BJ (cell line): Measurements from ENCODE around the gene ABCC3. TPM values are rescaled to one million over a fixed set of nuclear protein-coding genes. Genes with fewer than 3 reads are reported as not detected.
"Not testable (repeated sequence)": the region's sequence is repeated elsewhere in the genome, so short reads cannot be mapped to it uniquely, and the experiment has no call there.

Experiments used
- CTCF ChIA-PET: fragments of 350-600 bp; formaldehyde crosslinking; extraction: SDS; loops from one replicate; lab custom pipeline; 2021; ENCODE audit warnings: antibody characterized with exemption, inconsistent platforms; lab: Yijun Ruan, JAX
- POLR2A ChIA-PET: fragments of 300-600 bp; sonication (Branson Sonifier 250); formaldehyde crosslinking; extraction: SDS; loops from one replicate; lab custom pipeline; 2021; ENCODE audit warnings: antibody characterized with exemption; lab: Charles Lee
- DNase-seq: peaks from one replicate; pipeline ENCODE4 v3.0.0-alpha.2; 2011; ENCODE audit warnings: low read depth
- H3K27me3 ChIP-seq: 2 replicates; pipeline ENCODE4 v1.6.0; 2011; ENCODE audit warnings: low read length; ENCODE audit not compliant: control insufficient read depth, insufficient read depth
- H3K36me3 ChIP-seq: 2 replicates; pipeline ENCODE4 v1.5.1; 2011; ENCODE audit warnings: low read length; ENCODE audit not compliant: control insufficient read depth, insufficient read depth
- H3K4me3 ChIP-seq: 2 replicates; pipeline ENCODE4 v1.5.1; 2011; ENCODE audit warnings: low read depth, mild to moderate bottlenecking, control low read depth, low read length
- CTCF ChIP-seq: IDR thresholded peaks from 2 replicates; pipeline ENCODE4 v1.5.1; 2011; ENCODE audit warnings: low read depth, mild to moderate bottlenecking, control low read depth, inconsistent platforms, low read length, moderate library complexity; ENCODE audit not compliant: insufficient read depth
- polyA plus RNA-seq: library from polyadenylated mRNA; depleted of rRNA; stranded (reverse); fragments of >200 nt; gene quantifications from 2 replicates; pipeline ENCODE4 v1.2.3, GENCODE V29; 2011

Gene ABCC3
- polyA plus RNA-seq, 1 experiment: 56.4 TPM

- ChIA-PET CTCF (no interaction called here), POLR2A (no interaction called here)
- Histone ChIP-seq H3K36me3 (no peaks in the 10 kb centered on the region), H3K27me3 (no peaks in the 10 kb centered on the region), H3K4me3 (peak overlapping the region; percentile 96)
- no peak for DNase-seq
- TF ChIP-seq CTCF: no peak
Measured at GRCh38 chr17:50721194-50722010, 86.7 kb downstream of the ABCC3 start.

GRCh38 chr17:50722746-50723145, 88.1 kb downstream of the ABCC3 start:
- Histone ChIP-seq H3K4me3 (no peak overlapping the region), H3K36me3 (no peaks in the 10 kb centered on the region), H3K27me3 (no peaks in the 10 kb centered on the region)
- CTCF ChIA-PET: no interaction called here
- DNase-seq: no peak
- no peak for TF ChIP-seq CTCF
- POLR2A ChIA-PET: no interaction called here

GRCh38 chr17:50724622-50725021, 89.9 kb downstream of the ABCC3 start:
- CTCF ChIA-PET: interaction anchor here (0.6 to 0.7 kb wide), 2 partner anchors 124 to 245 kb away, joined by 4 to 5 read pairs; no protein-coding TSS in a partner anchor
- H3K4me3 ChIP-seq, H3K27me3 ChIP-seq, H3K36me3 ChIP-seq, POLR2A ChIA-PET, DNase-seq: not testable (repeated sequence)

GRCh38 chr17:50725769-50726655, 91.3 kb downstream of the ABCC3 start:
- H3K36me3 ChIP-seq: no peaks in the 10 kb centered on the region
- ChIA-PET CTCF (interaction anchor here (0.8 to 1.5 kb wide), 3 partner anchors 16 to 57 kb away, joined by 4 to 7 read pairs (median 4); no protein-coding TSS in a partner anchor), POLR2A (no interaction called here)
- no peak overlapping the region for H3K4me3 ChIP-seq
- TF ChIP-seq CTCF: no peak
- no peaks in the 10 kb centered on the region for H3K27me3 ChIP-seq
- DNase-seq: no peak

GRCh38 chr17:50728112-50728429, 93.4 kb downstream of the ABCC3 start:
- DNase-seq: no peak
- no peak overlapping the region for H3K4me3 ChIP-seq
- no peak for TF ChIP-seq CTCF
- H3K36me3 ChIP-seq: no peaks in the 10 kb centered on the region
- CTCF ChIA-PET: no interaction called here
- no peaks in the 10 kb centered on the region for H3K27me3 ChIP-seq
- POLR2A ChIA-PET: no interaction called here
